Transverse colon (tissue), 4 donors: ENCODE measurements around the gene ZNF408.

Experiments
- CTCF ChIP-seq, 5 experiments: fragments of 200-600 bp in 3 of 5; fragments of 450-650 bp in 2 of 5; sonication (generic) in 3 of 5; IDR thresholded peaks; 1 replicate in 2 of 5; 2 replicates in 3 of 5; pipeline ENCODE4 v1.5.1; 2016 to 2017; ENCODE audit warnings: antibody characterized with exemption in 5 of 5, inconsistent platforms in 3 of 5, mild to moderate bottlenecking in 2 of 5, moderate library complexity in 1 of 5
- POLR2A ChIP-seq: fragments of 450-650 bp; IDR thresholded peaks from one replicate; pipeline ENCODE4 v1.6.1; 2016; ENCODE audit warnings: antibody characterized with exemption, mild to moderate bottlenecking, moderate library complexity
- POLR2AphosphoS5 ChIP-seq, 3 donors: sonication (generic); formaldehyde crosslinking; IDR thresholded peaks; one replicate each; pipeline ENCODE4 v1.6.1; 2016; ENCODE audit warnings: antibody characterized with exemption in 3 of 3

- TF ChIP-seq POLR2A (no peak), CTCF (IDR thresholded peaks at IDR 0.05) (no peak), POLR2AphosphoS5 (IDR thresholded peaks at IDR 0.05) (no peak)
Measured at GRCh38 chr11:46747150-46747549, 46.3 kb downstream of the ZNF408 start.
